Thyroid gland (tissue), 4 donors: ENCODE results near the gene ZNF324. TPM values are rescaled to one million over a fixed set of nuclear protein-coding genes. Genes with fewer than 3 reads are reported as not detected.

ENCODE experiments used
- DNase-seq, 2 donors: peaks; one replicate each; pipeline ENCODE4 v3.0.0-alpha.2; 2019
- H3K27ac ChIP-seq, 3 donors: fragments of 200-600 bp; sonication (generic); 1 replicate in 2 of 3; 2 replicates in 1 of 3; pipeline ENCODE4 v1.5.1; 2016 to 2019; ENCODE audit warnings: mild to moderate bottlenecking in 1 of 3, moderate library complexity in 1 of 3
- H3K27me3 ChIP-seq: fragments of 200-600 bp; sonication (generic); one replicate; pipeline ENCODE4 v1.5.1; 2019
- H3K36me3 ChIP-seq, 2 donors: fragments of 200-600 bp; sonication (generic); one replicate each; pipeline ENCODE4 v1.5.1; 2016 to 2019
- H3K4me1 ChIP-seq, 2 donors: fragments of 200-600 bp; sonication (generic); one replicate each; pipeline ENCODE4 v1.5.1; 2017 to 2019
- H3K4me3 ChIP-seq, 3 donors: fragments of 200-600 bp; sonication (generic); replicated peaks in 1 of 3; 1 replicate in 2 of 3; 2 replicates in 1 of 3; pipeline ENCODE4 v1.5.1; 2016; ENCODE audit warnings: mild to moderate bottlenecking in 1 of 3
- H3K9me3 ChIP-seq: fragments of 200-600 bp; sonication (generic); one replicate; pipeline ENCODE4 v1.5.1; 2017
- CTCF ChIP-seq, 6 experiments: fragments of 200-600 bp in 3 of 6; fragments of 450-650 bp in 3 of 6; sonication (generic) in 3 of 6; IDR thresholded peaks; one replicate each; pipeline ENCODE4 v1.5.1; 2016 to 2019; ENCODE audit warnings: antibody characterized with exemption in 6 of 6, mild to moderate bottlenecking in 2 of 6, inconsistent platforms in 1 of 6, moderate library complexity in 1 of 6
- POLR2A ChIP-seq, 2 donors: fragments of 450-650 bp; IDR thresholded peaks; one replicate each; pipeline ENCODE4 v1.6.1; 2017; ENCODE audit warnings: antibody characterized with exemption in 2 of 2, mild to moderate bottlenecking in 2 of 2, moderate library complexity in 1 of 2
- WGBS, 2 donors: methylation state at CpG; one replicate each; pipeline ENCODE4 v1.1.5; 2017; 5-methylcytosine and 5-hydroxymethylcytosine counted together
- intact Hi-C: fragments of 100-400 bp; cut with DNase I; formaldehyde crosslinking; loops from one replicate; pipeline ENCODE4 v1.15.1; 2023
- total RNA-seq, 4 donors: library from RNA; depleted of rRNA; stranded (reverse); fragments of >200 nt; gene quantifications; one replicate each; pipeline ENCODE4 v1.2.3, GENCODE V29; 2016

Gene ZNF324
- total RNA-seq, 4 donors from 2014 or later, result 27.0 to 41.7 (median 32.2) TPM

- Histone ChIP-seq H3K4me1 (peaks cover 16 to 21% of the 10 kb centered on the region in 2 donors), H3K27ac (peak overlapping the region in 2 of 3 donors; percentile 81 to 85), H3K9me3 (no peaks in the 10 kb centered on the region), H3K4me3 (peak overlapping the region in 1 of 3 donors; percentile 52), H3K36me3 (peaks cover 6 to 14% of the 10 kb centered on the region in 2 donors), H3K27me3 (no peaks in the 10 kb centered on the region)
- TF ChIP-seq POLR2A (IDR thresholded peaks at IDR 0.05) (no peak), CTCF (IDR thresholded peaks at IDR 0.05) (no peak)
- intact Hi-C loops, result no loop called here
- WGBS, 2 donors, result 89 to 93% methylated on average over 12 to 14 of the region's 15 CpGs
- DNase-seq, result no peak
These were observed 10.2 kb downstream of the ZNF324 start for GRCh38 chr19:58477130-58477529.

- 100% methylated on average over 1 of the region's 1 CpG for WGBS, 2 donors
- Histone ChIP-seq H3K9me3 (no peaks in the 10 kb centered on the region), H3K27ac (no peak overlapping the region), H3K4me1 (peaks cover 16 to 21% of the 10 kb centered on the region in 2 donors), H3K4me3 (no peak overlapping the region), H3K27me3 (no peaks in the 10 kb centered on the region), H3K36me3 (peaks cover 0 to 7% of the 10 kb centered on the region in 2 donors)
- intact Hi-C loops, result no loop called here
- no peak for TF ChIP-seq POLR2A (IDR thresholded peaks at IDR 0.05)
- TF ChIP-seq CTCF (IDR thresholded peaks at IDR 0.05), result no peak
- no peak for DNase-seq
These were observed 11.0 kb downstream of the ZNF324 start for GRCh38 chr19:58477871-58478270.

GRCh38 chr19:58479303-58479702, 12.4 kb downstream of the ZNF324 start:
- peaks cover 16 to 21% of the 10 kb centered on the region in 2 donors for H3K4me1 ChIP-seq
- intact Hi-C loops, result no loop called here
- no peaks in the 10 kb centered on the region for H3K9me3 ChIP-seq
- no peak for DNase-seq
- TF ChIP-seq POLR2A (IDR thresholded peaks at IDR 0.05) (no peak), CTCF (IDR thresholded peaks at IDR 0.05) (no peak)
- peaks cover 0 to 5% of the 10 kb centered on the region in 2 donors for H3K36me3 ChIP-seq
- no peaks in the 10 kb centered on the region for H3K27me3 ChIP-seq
- no peak overlapping the region for H3K4me3 ChIP-seq
- WGBS, 2 donors, result 91 to 95% methylated on average over 7 of the region's 7 CpGs
- H3K27ac ChIP-seq, result no peak overlapping the region

- WGBS, 2 donors, result 82 to 94% methylated on average over 3 to 10 of the region's 28 CpGs
- Histone ChIP-seq H3K9me3 (no peaks in the 10 kb centered on the region), H3K27ac (no peak overlapping the region), H3K36me3 (peaks cover 0 to 5% of the 10 kb centered on the region in 2 donors), H3K4me1 (peaks cover 14 to 17% of the 10 kb centered on the region in 2 donors), H3K27me3 (no peaks in the 10 kb centered on the region), H3K4me3 (no peak overlapping the region)
- no peak for DNase-seq
- TF ChIP-seq POLR2A (IDR thresholded peaks at IDR 0.05) (no peak), CTCF (IDR thresholded peaks at IDR 0.05) (no peak)
- intact Hi-C loops, result no loop called here
These were observed 13.0 kb downstream of the ZNF324 start for GRCh38 chr19:58479736-58480480.

GRCh38 chr19:58480481-58480830, 13.6 kb downstream of the ZNF324 start:
- 92% methylated on average over 13 of the region's 20 CpGs; no CpG with 5 or more reads in 1 of the 2 donors for WGBS, 2 donors
- no peaks in the 10 kb centered on the region for H3K9me3 ChIP-seq
- intact Hi-C loops, result no loop called here
- no peaks in the 10 kb centered on the region for H3K27me3 ChIP-seq
- H3K4me1 ChIP-seq, result peaks cover 8 to 12% of the 10 kb centered on the region in 2 donors
- H3K4me3 ChIP-seq, result no peak overlapping the region
- TF ChIP-seq POLR2A (IDR thresholded peaks at IDR 0.05) (no peak), CTCF (IDR thresholded peaks at IDR 0.05) (no peak)
- no peak for DNase-seq
- H3K36me3 ChIP-seq, result peaks cover 0 to 5% of the 10 kb centered on the region in 2 donors
- H3K27ac ChIP-seq, result no peak overlapping the region
